ENCODE measurements around the gene MYO10.

MYO10 gene

DNA sequence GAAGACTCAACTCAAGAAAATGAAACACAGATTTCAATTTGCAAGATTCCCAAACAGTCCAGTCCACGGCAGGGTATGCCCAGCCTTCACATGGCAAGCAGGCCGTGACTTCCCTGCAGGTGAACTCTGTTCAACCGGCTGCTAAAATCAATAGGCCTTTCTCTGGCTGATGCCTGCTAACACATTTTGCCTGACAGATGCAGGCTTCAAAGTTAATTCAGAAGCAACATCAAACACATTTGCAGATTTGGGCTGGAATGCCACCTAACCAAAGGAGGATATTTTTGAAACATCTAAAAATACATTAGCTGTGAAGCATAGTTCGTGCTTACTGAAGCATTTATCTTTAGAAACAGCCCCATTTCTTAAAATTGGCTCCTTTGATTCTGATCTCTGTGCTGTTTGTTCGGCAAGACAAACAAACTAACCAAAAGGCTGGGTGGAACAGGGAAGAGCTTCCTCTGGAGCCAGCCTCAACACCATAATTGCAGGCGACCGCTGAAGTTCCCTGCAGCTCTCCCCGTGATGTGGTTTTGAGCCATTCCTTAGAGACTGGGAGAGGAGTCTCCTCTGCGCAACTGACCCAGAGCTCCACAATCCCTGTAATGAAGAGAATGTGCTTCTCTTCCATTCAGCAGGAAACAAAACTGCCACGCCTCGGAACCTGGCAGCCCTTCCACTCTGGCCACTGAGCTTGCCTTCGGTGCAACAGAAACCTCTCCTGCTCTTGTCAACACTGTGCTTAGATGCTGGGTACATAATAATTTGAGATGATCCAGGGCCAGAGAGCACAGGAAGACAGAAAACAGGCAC lies 126.5 kb downstream of the MYO10 start:
- no peak for DNase-seq

GRCh38 chr5:16809010-16809394 lies 127.1 kb downstream of the MYO10 start:
- DNase-seq = no peak

- DNase-seq = no peak
Observed at GRCh38 chr5:16808021-16808420, 128.1 kb downstream of the MYO10 start.

- DNase-seq = no peak
Observed at GRCh38 chr5:16807547-16807864, 128.6 kb downstream of the MYO10 start.

GRCh38 chr5:16806711-16807546 lies 129.2 kb downstream of the MYO10 start:
- DNase-seq = no peak

DNA sequence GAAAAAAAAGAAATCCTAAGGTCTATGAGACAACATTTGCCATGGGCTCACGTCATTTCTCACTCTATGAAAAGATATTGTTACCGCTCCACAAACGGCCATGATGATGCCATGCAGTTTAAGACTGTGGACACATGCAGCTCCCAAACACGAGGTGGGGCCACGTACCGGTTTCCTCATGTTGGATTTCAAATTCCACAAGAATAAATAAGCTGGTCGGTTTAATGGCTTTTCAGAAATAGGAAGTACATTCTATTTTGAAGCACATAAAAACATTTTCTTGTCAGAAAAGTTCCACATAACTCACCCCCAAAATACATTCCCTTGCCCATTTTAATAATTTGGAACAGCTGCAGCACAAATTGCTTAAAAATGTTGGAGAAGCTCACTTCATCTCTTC lies 130.6 kb downstream of the MYO10 start:
- no peak for DNase-seq

- no peak for DNase-seq
Observed at GRCh38 chr5:16803831-16804230, 132.3 kb downstream of the MYO10 start.

GRCh38 chr5:16800477-16800876 lies 135.6 kb downstream of the MYO10 start:
- DNase-seq = no peak

DNA sequence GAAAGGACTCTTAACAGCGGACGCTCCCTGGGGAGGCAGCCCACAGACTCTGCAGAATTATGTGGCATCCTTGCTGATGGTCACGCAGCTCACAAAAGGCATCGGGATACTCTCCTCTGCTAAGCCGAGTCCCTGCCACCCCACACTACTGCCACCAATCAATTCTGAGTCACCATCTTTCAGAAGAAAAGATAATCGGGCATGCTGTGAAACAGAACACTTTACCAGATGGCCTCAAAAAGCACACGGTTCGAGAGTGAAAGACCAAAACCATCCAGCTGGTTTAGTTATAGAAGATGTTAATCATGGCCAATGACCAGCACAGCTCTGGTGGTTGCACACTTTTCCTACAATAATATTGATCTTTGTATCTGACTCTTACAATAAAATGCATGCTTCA lies 136.3 kb downstream of the MYO10 start:
- no peak for DNase-seq

- DNase-seq = no peak
Observed at GRCh38 chr5:16797951-16798350, 138.1 kb downstream of the MYO10 start.

DNA sequence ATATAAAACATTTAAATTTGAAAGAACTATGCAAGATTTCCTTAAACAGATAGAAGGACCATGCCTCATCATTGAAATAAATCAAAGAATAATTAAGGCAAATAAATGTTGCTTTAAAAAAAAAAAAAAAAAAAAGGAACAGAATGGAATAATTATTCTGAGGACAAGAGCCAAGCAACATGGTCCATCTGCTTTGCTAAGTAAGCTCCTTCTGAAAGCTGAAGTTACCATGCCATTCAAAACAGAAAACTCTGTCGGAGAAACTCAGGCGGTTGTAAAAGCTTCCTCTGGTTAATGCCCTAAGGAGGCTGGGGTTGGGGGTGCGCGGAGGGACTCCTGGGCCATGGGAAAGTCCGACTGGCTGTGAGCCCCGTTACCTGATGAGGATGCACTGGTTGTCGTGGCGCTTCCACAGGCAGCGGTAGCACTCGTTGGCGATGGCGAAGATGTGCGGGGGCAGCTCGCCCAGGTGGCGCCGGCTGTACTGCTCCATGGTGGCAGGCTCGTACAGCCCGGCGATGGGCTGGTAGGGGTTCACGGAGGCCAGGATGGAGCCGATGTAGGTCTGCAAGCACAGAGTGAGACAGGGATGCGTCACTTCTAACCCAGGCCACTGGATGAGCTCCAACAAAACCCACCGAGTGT lies 141.7 kb downstream of the MYO10 start:
- DNase-seq = no peak

DNA sequence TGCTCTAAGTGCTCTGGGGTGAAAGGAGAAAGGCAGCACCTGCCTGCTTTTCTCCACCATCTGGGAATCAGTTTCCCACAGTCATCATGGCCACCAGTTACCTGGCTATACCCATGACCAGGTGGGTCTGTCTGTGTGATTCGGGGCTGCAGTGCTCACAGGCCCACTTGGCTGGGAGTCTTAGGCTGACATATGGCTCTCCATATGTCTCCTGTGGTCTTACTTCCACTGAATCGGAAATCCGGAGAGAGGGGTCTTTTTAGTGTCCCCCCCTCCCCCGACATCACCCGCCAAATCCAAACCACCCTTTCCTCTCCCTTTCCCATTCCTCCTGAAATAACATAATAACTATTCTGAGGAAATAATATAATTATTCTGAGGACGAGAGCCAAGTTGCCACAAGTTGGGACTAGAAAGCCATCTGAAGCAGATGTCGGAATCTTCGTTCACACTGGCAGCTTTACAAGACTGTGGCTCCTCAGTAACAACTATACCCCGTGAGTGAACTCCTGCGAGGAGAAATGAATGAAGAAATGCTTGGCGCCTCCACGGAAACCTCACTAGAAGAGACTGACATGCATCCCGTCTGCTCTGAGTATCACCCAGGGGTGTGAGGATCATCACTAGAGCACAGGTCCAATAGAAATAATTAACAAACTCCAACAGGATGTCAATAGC lies 143.4 kb downstream of the MYO10 start:
- DNase-seq = no peak

DNA sequence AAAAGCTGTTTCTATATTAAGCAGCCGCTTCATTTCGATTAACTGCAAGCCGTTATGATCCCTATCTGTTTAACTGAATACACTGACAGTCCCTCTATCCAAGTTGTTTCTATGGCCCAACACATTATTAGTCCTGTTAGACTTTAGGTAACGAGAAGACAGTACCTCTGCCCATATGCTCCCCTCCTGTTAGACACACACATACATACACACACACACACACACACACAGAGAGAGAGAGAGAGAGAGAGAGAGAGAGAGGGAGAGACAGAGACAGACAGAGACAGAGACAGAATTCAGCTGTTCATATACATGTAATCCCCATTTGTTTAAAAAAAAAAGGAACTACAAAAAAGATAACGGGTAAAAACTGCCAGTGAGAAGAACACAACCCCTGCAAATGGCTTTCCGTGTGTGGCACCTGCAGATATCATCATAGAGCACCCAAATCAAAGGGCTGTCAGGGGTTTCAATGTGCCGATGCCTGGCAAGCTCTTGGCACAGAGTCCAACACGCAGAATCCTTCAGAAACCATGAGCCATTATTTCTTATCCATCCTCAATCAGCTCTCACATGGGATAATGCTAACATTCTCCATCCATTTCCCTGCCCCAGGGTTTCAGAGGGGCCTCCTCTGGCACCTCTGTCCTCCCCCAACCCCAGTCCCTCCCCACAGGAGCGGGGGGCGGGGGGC lies 144.0 kb downstream of the MYO10 start:
- no peak for DNase-seq

- peak; percentile 56 for DNase-seq
Observed at GRCh38 chr5:16791036-16791705, 144.9 kb downstream of the MYO10 start.

- no peak for DNase-seq
Observed at GRCh38 chr5:16788957-16789356, 147.1 kb downstream of the MYO10 start.

DNA sequence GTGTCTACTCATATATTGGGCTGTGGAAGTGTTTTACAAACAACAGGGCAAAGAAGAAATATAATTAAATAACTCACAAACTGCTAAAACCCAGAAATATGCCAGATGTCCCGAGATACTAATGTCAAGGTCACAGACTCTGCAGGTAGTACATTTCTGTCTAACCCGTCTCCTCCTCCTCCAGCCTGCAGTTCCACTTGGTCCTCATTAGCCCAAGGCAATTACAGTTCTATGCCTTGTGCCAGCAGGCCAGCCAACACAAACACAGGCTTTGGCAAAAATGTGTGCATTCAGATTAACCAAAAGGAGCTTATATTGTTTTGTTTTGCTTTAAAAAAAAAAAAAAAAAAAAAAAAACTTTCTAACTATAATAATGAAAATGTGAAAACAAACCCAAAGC lies 148.8 kb downstream of the MYO10 start:
- peak; percentile 8 for DNase-seq

DNA sequence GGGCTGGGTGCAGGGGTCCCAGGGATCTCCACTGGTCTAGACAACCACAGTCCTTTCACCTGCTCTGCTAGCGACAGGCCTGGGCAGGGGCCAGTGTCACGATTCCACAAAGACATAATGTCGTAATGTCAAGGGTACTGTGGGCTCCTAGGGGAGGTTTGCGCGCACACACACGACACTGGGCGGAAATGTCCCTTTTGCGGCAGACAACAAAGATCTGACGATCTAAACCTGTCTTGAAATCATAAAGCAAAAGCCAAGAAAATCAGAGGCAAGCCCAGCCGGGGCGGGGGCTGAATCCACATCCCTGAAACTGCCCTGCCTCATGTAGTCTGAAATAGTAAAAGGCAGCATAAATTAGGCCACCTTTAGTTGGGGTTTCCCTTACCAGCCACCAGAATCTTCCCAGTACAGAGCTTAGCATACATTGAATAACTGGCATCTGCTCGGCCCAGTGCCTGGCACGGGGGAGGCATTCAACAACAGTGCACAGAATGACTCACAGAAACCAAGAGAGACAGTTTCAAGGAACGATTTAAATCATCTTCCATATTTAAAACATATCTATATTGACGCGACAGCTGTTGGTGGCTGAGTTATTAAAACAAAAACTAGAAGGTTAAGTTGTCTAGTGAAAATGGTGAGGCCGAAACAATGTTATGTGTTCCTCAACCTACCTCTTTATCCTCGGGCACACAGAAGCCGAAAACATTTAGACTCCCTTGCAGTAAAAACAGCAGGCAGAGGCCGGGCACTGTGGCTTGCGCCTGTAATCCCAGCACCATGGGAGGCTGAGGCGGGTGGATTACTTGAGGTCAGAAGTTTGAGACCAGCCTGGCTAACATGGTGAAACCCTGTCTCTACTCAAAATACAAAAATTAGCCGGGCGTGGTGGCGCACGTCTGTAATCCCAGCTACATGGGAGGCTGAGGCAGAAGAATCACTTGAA lies 151.0 kb downstream of the MYO10 start:
- DNase-seq = no peak

GRCh38 chr5:16784088-16784487 lies 152.0 kb downstream of the MYO10 start:
- DNase-seq = no peak

DNA sequence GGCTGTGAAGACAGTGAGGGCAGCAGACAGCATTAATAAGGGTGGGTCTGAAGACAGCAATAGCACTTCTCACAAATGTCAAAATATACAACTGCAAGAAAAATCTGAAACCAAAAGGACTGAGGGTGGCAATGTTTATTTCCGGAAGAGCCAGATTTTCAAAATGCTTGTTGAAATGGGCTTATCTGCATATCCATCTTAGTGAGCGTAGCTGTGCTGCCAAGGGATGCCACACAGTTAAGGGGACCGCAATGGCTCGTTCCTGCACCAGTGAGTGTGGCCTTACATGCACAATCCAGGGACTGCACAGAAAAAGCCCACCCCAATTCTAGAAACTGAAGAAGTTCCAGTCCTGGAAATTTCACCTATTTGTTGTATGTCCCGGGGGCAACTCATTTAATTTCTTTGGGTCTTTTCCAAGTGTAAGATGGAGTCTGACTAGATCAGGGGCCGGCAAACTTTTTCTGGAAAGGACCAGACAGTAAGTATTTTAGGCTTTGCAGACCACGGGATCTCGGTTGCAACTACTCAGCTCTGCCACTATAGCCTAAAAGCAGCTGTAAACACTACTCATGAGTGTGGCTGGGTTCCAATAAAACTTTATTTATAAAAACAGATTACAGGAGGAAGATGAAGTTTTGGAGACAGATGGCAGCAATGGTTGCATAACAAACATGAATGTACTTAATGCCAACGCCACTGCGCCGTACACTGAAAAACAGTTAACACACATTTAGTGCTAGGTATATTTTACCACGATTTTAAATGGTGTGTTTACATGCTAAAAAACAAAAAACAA lies 154.1 kb downstream of the MYO10 start:
- DNase-seq = no peak

DNA sequence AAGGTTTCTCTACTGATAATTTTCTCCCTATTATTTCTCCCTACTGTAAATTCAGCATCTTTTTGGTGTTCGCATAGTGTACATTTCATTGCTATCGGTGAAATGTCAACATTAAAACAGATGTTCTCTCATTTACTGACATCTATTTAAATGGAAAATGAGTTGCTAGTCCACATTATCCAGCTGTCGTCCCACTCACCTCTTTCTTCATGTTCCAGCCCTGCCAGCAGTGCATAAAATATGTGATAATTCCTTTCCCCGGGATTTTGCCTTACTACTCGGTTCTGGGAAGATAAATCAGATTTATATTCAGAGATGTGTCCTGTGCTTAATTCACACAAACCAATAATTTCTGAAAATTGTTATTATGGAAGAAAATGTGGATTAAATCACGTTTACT lies 155.8 kb downstream of the MYO10 start:
- no peak for DNase-seq
